H1 (cell line): ENCODE measurements around the gene ZNF837. TPM values are rescaled to one million over a fixed set of nuclear protein-coding genes. Genes with fewer than 3 reads are reported as not detected.

Experiments
- CTCF ChIA-PET: fragments of 300-600 bp; sonication (Branson Sonifier 250); formaldehyde crosslinking; loops from one replicate; lab custom pipeline; 2021; ENCODE audit not compliant: partially characterized antibody; lab: Charles Lee
- POLR2A ChIA-PET: fragments of 300-600 bp; sonication (Branson Sonifier 250); formaldehyde crosslinking; loops from one replicate; lab custom pipeline; 2021; ENCODE audit warnings: inconsistent platforms; ENCODE audit not compliant: partially characterized antibody; lab: Charles Lee
- DNase-seq, 2 experiments: peaks; one replicate each; pipeline versions ENCODE4 v3.0.0 to v3.0.0-alpha.2; 2010 to 2022; ENCODE audit warnings: low spot score in 2 of 2, low read depth in 1 of 2, mixed read lengths in 1 of 2
- FAIRE-seq: peaks from 2 replicates; lab custom pipeline; 2011; peaks lifted over from hg19 to GRCh38; lab: Jason Lieb, UNC
- H2AFZ ChIP-seq: 2 replicates; pipeline ENCODE4 v1.8.1; 2012; ENCODE audit warnings: low read length, inconsistent platforms
- H2AK5ac ChIP-seq: 2 replicates; pipeline ENCODE4 v1.6.1; 2013; ENCODE audit warnings: low read depth, low read length
- H2BK120ac ChIP-seq: replicated peaks from 2 replicates; pipeline ENCODE3; 2013; ENCODE audit warnings: low read depth, low read length, inconsistent platforms
- H2BK12ac ChIP-seq: 2 replicates; pipeline ENCODE4 v1.6.1; 2013; ENCODE audit warnings: low read depth, low read length
- H2BK15ac ChIP-seq: 2 replicates; pipeline ENCODE4 v1.6.1; 2013; ENCODE audit warnings: low read length
- H2BK20ac ChIP-seq: 2 replicates; pipeline ENCODE4 v1.6.1; 2013; ENCODE audit warnings: low read length
- H2BK5ac ChIP-seq: 2 replicates; pipeline ENCODE4 v1.6.1; 2013; ENCODE audit warnings: low read depth, low read length
- H3K14ac ChIP-seq: 2 replicates; pipeline ENCODE4 v1.6.1; 2013; ENCODE audit warnings: inconsistent platforms; ENCODE audit not compliant: insufficient read length
- H3K18ac ChIP-seq: 2 replicates; pipeline ENCODE4 v1.6.1; 2013; ENCODE audit warnings: low read length; ENCODE audit errors: extremely low read depth
- H3K23ac ChIP-seq: 2 replicates; pipeline ENCODE4 v1.6.1; 2013; ENCODE audit warnings: inconsistent platforms; ENCODE audit not compliant: insufficient read length
- H3K23me2 ChIP-seq: 2 replicates; pipeline ENCODE4 v1.6.1; 2013; ENCODE audit warnings: low read depth, low read length
- H3K27ac ChIP-seq: 2 replicates; pipeline ENCODE4 v1.6.1; 2011; ENCODE audit warnings: low read depth, low read length, inconsistent platforms
- H3K27me3 ChIP-seq, 4 experiments: replicated peaks in 1 of 4; 1 replicate in 1 of 4; 2 replicates in 3 of 4; pipeline versions ENCODE4 v1.6.1 to v1.8.1; 2011 to 2013; ENCODE audit warnings: low read length in 3 of 4, mild to moderate bottlenecking in 3 of 4, inconsistent platforms in 2 of 4, mixed read lengths in 2 of 4, moderate library complexity in 1 of 4; ENCODE audit not compliant: control insufficient read depth in 3 of 4, insufficient read depth in 3 of 4; ENCODE audit errors: extremely low read depth in 1 of 4
- H3K36me3 ChIP-seq, 4 experiments: 2 replicates each; pipeline versions ENCODE4 v1.6.1 to v1.8.1; 2011 to 2013; ENCODE audit warnings: mild to moderate bottlenecking in 4 of 4, low read length in 3 of 4, moderate library complexity in 2 of 4, control low read depth in 1 of 4, inconsistent platforms in 1 of 4; ENCODE audit not compliant: insufficient read depth in 4 of 4, control insufficient read depth in 2 of 4
- H3K4ac ChIP-seq: replicated peaks from 2 replicates; pipeline ENCODE3; 2013; ENCODE audit warnings: low read length, low read depth, mixed read lengths, inconsistent platforms; ENCODE audit not compliant: insufficient read length
- H3K4me1 ChIP-seq, 4 experiments: replicated peaks in 1 of 4; 1 replicate in 1 of 4; 2 replicates in 3 of 4; pipeline versions ENCODE4 v1.6.1 to v1.8.1; 2011 to 2013; ENCODE audit warnings: low read length in 3 of 4, inconsistent platforms in 2 of 4, mixed read lengths in 1 of 4; ENCODE audit not compliant: insufficient read depth in 4 of 4, control insufficient read depth in 3 of 4
- H3K4me2 ChIP-seq, 2 experiments: 2 replicates each; pipeline versions ENCODE4 v1.6.1 to v1.8.1; 2011 to 2013; ENCODE audit warnings: low read depth in 2 of 2, low read length in 2 of 2, control low read depth in 1 of 2, inconsistent platforms in 1 of 2, mild to moderate bottlenecking in 1 of 2; ENCODE audit not compliant: insufficient read depth in 1 of 2
- H3K4me3 ChIP-seq, 4 experiments: fragments of 200-600, 300-600 bp in 1 of 4; sonication (generic), shearing (Covaris generic), sonication (Bioruptor Twin) in 1 of 4; 2 replicates each; pipeline versions ENCODE4 v1.5.1 to v1.8.1; 2011 to 2016; ENCODE audit warnings: low read length in 4 of 4, low read depth in 3 of 4, control low read depth in 2 of 4, inconsistent platforms in 2 of 4, mild to moderate bottlenecking in 2 of 4, mixed read lengths in 1 of 4, moderate library complexity in 1 of 4; ENCODE audit not compliant: insufficient read depth in 2 of 4; ENCODE audit errors: extremely low read depth in 1 of 4
- H3K56ac ChIP-seq: replicated peaks from 2 replicates; pipeline ENCODE3; 2013; ENCODE audit warnings: low read depth, mild to moderate bottlenecking, mixed read lengths, low read length, inconsistent platforms; ENCODE audit not compliant: insufficient read length
- H3K79me1 ChIP-seq: 2 replicates; pipeline ENCODE4 v1.6.1; 2013; ENCODE audit warnings: low read depth, low read length, control low read depth
- H3K79me2 ChIP-seq, 2 experiments: 2 replicates each; pipeline versions ENCODE4 v1.6.1 to v1.8.1; 2012 to 2013; ENCODE audit warnings: low read length in 2 of 2, mild to moderate bottlenecking in 2 of 2, inconsistent platforms in 1 of 2; ENCODE audit not compliant: insufficient read depth in 2 of 2, control insufficient read depth in 1 of 2
- H3K9ac ChIP-seq, 4 experiments: replicated peaks in 1 of 4; 1 replicate in 1 of 4; 2 replicates in 3 of 4; pipeline versions ENCODE4 v1.6.1 to v1.8.1; 2011 to 2013; ENCODE audit warnings: low read depth in 3 of 4, low read length in 3 of 4, control low read depth in 2 of 4, mild to moderate bottlenecking in 2 of 4, moderate library complexity in 2 of 4, inconsistent platforms in 1 of 4; ENCODE audit errors: extremely low read depth in 1 of 4
- H3K9me3 ChIP-seq, 2 experiments: 2 replicates each; pipeline versions ENCODE4 v1.6.1 to v1.8.1; 2012 to 2013; ENCODE audit warnings: mild to moderate bottlenecking in 2 of 2, moderate library complexity in 2 of 2, control low read depth in 1 of 2, inconsistent platforms in 1 of 2, low read depth in 1 of 2, low read length in 1 of 2, mixed read lengths in 1 of 2; ENCODE audit not compliant: insufficient read depth in 2 of 2
- H4K20me1 ChIP-seq, 2 experiments: replicated peaks in 1 of 2; 2 replicates each; pipeline versions ENCODE3 to v1.8.1; 2011 to 2013; ENCODE audit warnings: inconsistent platforms in 2 of 2, low read length in 2 of 2, mild to moderate bottlenecking in 1 of 2; ENCODE audit not compliant: insufficient read depth in 2 of 2, control insufficient read depth in 1 of 2
- H4K5ac ChIP-seq: 2 replicates; pipeline ENCODE4 v1.6.1; 2013; ENCODE audit warnings: low read length, low read depth, mixed read lengths, inconsistent platforms; ENCODE audit not compliant: insufficient read length
- H4K8ac ChIP-seq: 2 replicates; pipeline ENCODE4 v1.8.0; 2013; ENCODE audit warnings: mild to moderate bottlenecking, moderate library complexity, low read length, inconsistent platforms; ENCODE audit not compliant: insufficient read depth; ENCODE audit errors: extremely low read depth
- H4K91ac ChIP-seq: replicated peaks from 2 replicates; pipeline ENCODE3; 2013; ENCODE audit warnings: low read length, mixed read lengths, inconsistent platforms; ENCODE audit not compliant: insufficient read length
- CEBPB ChIP-seq: IDR thresholded peaks from 2 replicates; pipeline ENCODE4 v1.6.1; 2012; ENCODE audit warnings: low read depth, low read length
- GABPA ChIP-seq: IDR thresholded peaks from 2 replicates; pipeline ENCODE4 v1.6.1; 2011; ENCODE audit warnings: mild to moderate bottlenecking, low read length, moderate library complexity, borderline replicate concordance; ENCODE audit not compliant: insufficient read depth
- GTF2F1 ChIP-seq: IDR thresholded peaks from 2 replicates; pipeline ENCODE4 v1.6.1; 2012; ENCODE audit warnings: low read depth, low read length, improper control_type of control experiment, borderline replicate concordance
- KDM5A ChIP-seq: fragments of 200-600 bp; IDR thresholded peaks from 2 replicates; pipeline ENCODE4 v1.7.1; 2012; ENCODE audit warnings: mild to moderate bottlenecking, low read length, inconsistent platforms, mixed read lengths
- MAFK ChIP-seq: IDR thresholded peaks from 2 replicates; pipeline ENCODE4 v1.6.1; 2012; ENCODE audit warnings: low read depth, mild to moderate bottlenecking, improper control_type of control experiment, low read length
- POLR2AphosphoS5 ChIP-seq: IDR thresholded peaks from 2 replicates; pipeline ENCODE4 v1.6.1; 2011; ENCODE audit warnings: low read depth, low read length
- RAD21 ChIP-seq, 2 experiments: IDR thresholded peaks in 1 of 2; conservative IDR thresholded peaks in 1 of 2; 2 replicates each; pipeline ENCODE4 v1.6.1; 2011; ENCODE audit warnings: low read depth in 2 of 2, low read length in 2 of 2, improper control_type of control experiment in 1 of 2, inconsistent platforms in 1 of 2, mild to moderate bottlenecking in 1 of 2, moderate library complexity in 1 of 2
- RFX5 ChIP-seq: IDR thresholded peaks from 2 replicates; pipeline ENCODE4 v1.6.1; 2011; ENCODE audit warnings: low read depth, low read length, improper control_type of control experiment, borderline replicate concordance
- SP2 ChIP-seq: IDR thresholded peaks from 2 replicates; pipeline ENCODE4 v1.6.1; 2012; ENCODE audit warnings: mild to moderate bottlenecking, low read length, inconsistent platforms
- TCF12 ChIP-seq: IDR thresholded peaks from 2 replicates; pipeline ENCODE4 v1.6.1; 2011; ENCODE audit warnings: low read depth, mild to moderate bottlenecking, low read length
- TEAD4 ChIP-seq: IDR thresholded peaks from 2 replicates; pipeline ENCODE4 v1.6.1; 2012; ENCODE audit warnings: low read depth, low read length, inconsistent platforms, mixed read lengths
- WGBS, 2 experiments: shearing (Covaris generic) in 1 of 2; methylation state at CpG; one replicate each; pipeline versions ENCODE4 v1.1.6 to v1.1.7; 2013 to 2015; ENCODE audit warnings: low lambda C conversion rate in 2 of 2, mixed read lengths in 2 of 2, inconsistent platforms in 1 of 2, low coverage in 1 of 2, missing lambda C conversion rate in 1 of 2; ENCODE audit not compliant: insufficient replicate concordance in 2 of 2, insufficient coverage in 1 of 2, insufficient read length in 1 of 2; ENCODE audit errors: extremely low coverage in 1 of 2, missing lambda C conversion rate in 1 of 2; 5-methylcytosine and 5-hydroxymethylcytosine counted together
- polyA plus RNA-seq, 7 experiments: library from polyadenylated mRNA; depleted of rRNA in 3 of 7; stranded (reverse) in 5 of 7; unstranded in 2 of 7; fragments of >200 nt in 5 of 7; fragments of 200-250 nt in 2 of 7; gene quantifications; 1 replicate in 5 of 7; 2 replicates in 1 of 7; 4 replicates in 1 of 7; pipeline versions ENCODE4 v1.2.1 to v1.2.3, GENCODE V29; 2011 to 2013; ENCODE audit warnings: missing spikeins in 2 of 7, mixed read lengths in 2 of 7
- total RNA-seq: library from RNA; stranded (reverse); fragmentation: NEBNext Ultra II Directional; extraction: Animal tissue kit (Norgen Biotek cat#: 25700); gene quantifications from 2 replicates; pipeline ENCODE4 v1.2.1, GENCODE V29; 2021

ZNF837 gene
- total and polyA plus RNA-seq, 2 of the 8 experiments (the other 6 are each of a cell fraction or from before 2014, with no cell fraction given): 1.9 to 3.3 TPM

DNA sequence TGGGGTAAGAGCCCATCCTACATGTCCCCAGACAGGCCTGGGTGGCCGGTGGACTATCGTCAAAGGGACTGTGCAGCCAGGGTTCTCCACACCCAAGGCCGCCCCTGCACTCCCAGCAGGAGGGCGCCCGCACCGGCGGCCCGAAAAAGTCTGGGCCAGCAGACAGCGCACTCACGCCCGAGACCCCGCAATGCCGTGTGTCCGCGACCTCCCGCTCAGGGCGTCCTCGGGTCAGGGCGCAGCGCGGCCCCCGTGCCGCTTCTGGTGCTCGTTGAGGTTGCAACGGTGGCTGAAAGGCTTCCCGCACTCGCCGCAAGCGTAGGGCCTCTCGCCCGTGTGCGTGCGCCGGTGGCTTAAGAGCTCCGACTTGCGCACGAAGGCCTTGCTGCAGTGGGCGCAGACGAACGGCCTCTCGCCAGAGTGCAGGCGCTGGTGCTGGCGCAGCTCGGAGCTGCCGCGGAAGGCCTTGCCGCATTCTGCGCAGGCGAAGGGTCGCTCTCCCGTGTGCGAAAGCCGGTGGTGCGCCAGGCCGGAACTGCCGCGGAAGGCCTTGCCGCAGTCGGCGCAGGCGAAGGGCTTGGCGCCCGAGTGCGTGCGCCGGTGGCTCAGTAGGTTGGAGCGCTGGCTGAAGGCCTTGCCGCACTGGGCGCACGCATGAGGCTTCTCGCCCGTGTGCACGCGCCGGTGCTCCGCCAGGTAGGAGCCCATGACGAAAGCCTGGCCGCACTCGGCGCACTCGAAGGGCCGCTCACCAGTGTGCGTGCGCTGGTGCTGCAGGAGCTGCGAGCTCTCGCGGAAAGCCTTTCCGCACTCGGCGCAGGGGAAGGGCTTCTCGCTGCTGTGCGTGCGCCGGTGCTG is 24.7 kb downstream of the ZNF837 start:
- Histone ChIP-seq H4K5ac (no peak overlapping the region), H3K18ac (no peak overlapping the region; the same call in 1 of the 2 replicates), H3K4ac (no peak overlapping the region), H2BK120ac (no peak overlapping the region), H3K27me3 (no peaks in the 10 kb centered on the region), H2AK5ac (no peak overlapping the region), H3K4me1 (peaks cover 0 to 6% (median under 1%) of the 10 kb centered on the region in 4 experiments; a peak in 2 of 7 replicates), H4K8ac (no peak overlapping the region; the same call in 1 of the 2 replicates), H4K91ac (no peak overlapping the region), H2BK5ac (no peak overlapping the region), H3K14ac (no peak overlapping the region), H2BK15ac (no peak overlapping the region), H3K4me3 (no peak overlapping the region), H3K36me3 (no peaks in the 10 kb centered on the region), H3K9ac (no peak overlapping the region), H3K27ac (no peak overlapping the region; the same call in 1 of the 2 replicates), H3K79me1 (no peaks in the 10 kb centered on the region), H3K4me2 (no peak overlapping the region), H3K23ac (no peak overlapping the region), H4K20me1 (peaks cover 0 to 3% of the 10 kb centered on the region in 2 experiments), H3K9me3 (no peaks in the 10 kb centered on the region), H2BK12ac (peak overlapping the region; percentile 9; the same call in 1 of the 2 replicates), H3K23me2 (no peaks in the 10 kb centered on the region), H2AFZ (no peak overlapping the region), H2BK20ac (no peak overlapping the region), H3K56ac (no peak overlapping the region), H3K79me2 (no peaks in the 10 kb centered on the region)
- DNase-seq (no peak), FAIRE-seq (no peak)
- CTCF ChIA-PET: interaction anchor here (0.8 to 2.7 kb wide), 6 partner anchors 9 to 135 kb away, joined by 3 to 11 read pairs (median 4); no protein-coding TSS in a partner anchor
- WGBS, 2 experiments: 97% methylated on average over 59 of the region's 94 CpGs; no CpG with 5 or more reads in 1 of the 2 experiments
- POLR2A ChIA-PET: interaction anchor here (1.1 to 2.8 kb wide), 12 partner anchors 8 to 163 kb away, joined by 3 to 14 read pairs (median 4); partner anchors contain the start of genes ZBTB45 and ZNF544
- TF ChIP-seq TCF12 (no peak), RAD21 (IDR thresholded peaks at IDR 0.05 in 1 of 2, conservative IDR thresholded peaks at IDR 0.05 in 1 of 2; ENCODE audit: low read depth in 2 of 2, low read length in 2 of 2) (no peak), TEAD4 (no peak), GTF2F1 (no peak), KDM5A (no peak), SP2 (no peak), RFX5 (no peak), MAFK (no peak), POLR2AphosphoS5 (no peak), GABPA (no peak), CEBPB (no peak)
